Forelimb muscle (tissue), 1 donor: ENCODE measurements around the gene TMPRSS7. TPM values are rescaled to one million over a fixed set of nuclear protein-coding genes. Genes with fewer than 3 reads are reported as not detected.

Source experiments
- DNase-seq: peaks from one replicate; pipeline ENCODE4 v3.0.0-alpha.2; 2013; ENCODE audit warnings: low read depth
- polyA plus RNA-seq: library from polyadenylated mRNA; unstranded; fragments of 120-200 nt; gene quantifications from one replicate; pipeline ENCODE4 v1.2.1, GENCODE V29; 2013; ENCODE audit not compliant: insufficient read length

TMPRSS7 gene
- polyA plus RNA-seq, 1 donor = not detected

- DNase-seq = peak; percentile 43
Measured at GRCh38 chr3:112128843-112129727, 94.5 kb downstream of the TMPRSS7 start.

DNA sequence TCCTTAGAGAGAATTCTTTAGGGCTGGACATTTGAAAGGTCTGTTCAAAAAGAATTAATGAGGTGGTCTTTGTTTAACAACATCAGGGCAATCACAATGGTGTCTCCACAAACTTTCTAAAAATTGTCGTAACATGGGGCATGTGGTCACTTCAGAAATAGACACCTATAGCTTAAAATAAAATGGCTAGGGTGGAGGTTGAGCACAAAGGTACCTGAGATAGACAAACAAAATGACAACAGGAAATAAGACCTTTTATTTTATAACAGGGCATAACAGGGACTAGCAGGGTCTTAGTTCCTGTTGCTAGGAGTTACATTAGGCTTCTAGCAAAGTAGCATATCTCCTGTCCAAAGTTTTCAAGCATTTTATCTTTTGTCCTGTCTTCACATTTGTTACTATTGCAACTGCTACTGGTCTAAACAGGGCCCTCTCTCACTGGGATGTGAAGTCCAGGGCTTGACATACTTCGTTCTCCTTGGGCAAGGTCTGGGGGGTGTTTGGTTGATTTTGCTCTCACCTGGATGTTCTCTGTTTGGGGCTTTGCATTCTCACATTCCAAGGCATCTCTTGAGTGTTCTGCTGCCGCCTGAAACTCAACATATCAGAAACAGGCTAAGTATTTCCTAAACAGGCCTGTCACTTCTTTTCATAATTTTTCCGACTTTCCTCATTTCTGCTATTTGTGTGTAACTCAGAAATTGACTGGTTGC, 95.5 kb downstream of the TMPRSS7 start:
- no peak for DNase-seq

DNA sequence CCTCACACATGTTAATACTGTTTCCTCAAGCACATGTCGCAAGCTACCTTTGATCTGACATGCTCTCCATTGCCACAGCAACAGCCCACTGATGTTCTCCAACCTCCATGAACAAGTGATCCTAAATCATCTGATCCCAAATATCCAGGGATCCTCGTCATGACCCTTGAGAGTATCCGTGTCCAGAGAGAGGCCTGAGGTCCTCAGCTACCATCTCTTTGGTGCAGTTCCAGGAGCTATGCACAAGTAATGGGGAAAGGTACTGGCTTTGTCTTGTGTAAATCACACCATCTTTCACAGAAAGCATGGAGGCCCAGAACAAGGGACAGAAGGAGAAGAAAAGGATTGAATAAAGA, 96.1 kb downstream of the TMPRSS7 start:
- DNase-seq = no peak

Other genes with a start within 250 kb of the TMPRSS7 start
- gene PHLDB2, start 175.5 kb upstream of the TMPRSS7 start, polyA plus RNA-seq = 65.7 TPM
- 22.6 TPM for gene ABHD10, start 55.7 kb upstream of the TMPRSS7 start, polyA plus RNA-seq
- gene TAGLN3, start 35.8 kb upstream of the TMPRSS7 start, polyA plus RNA-seq = 3.4 TPM
- gene C3orf52, start 51.7 kb downstream of the TMPRSS7 start, polyA plus RNA-seq = 5.2 TPM
- gene GCSAM, start 98.5 kb downstream of the TMPRSS7 start, polyA plus RNA-seq = 1.0 TPM